ENCODE data around the gene ZNF516.

Gene ZNF516

DNA sequence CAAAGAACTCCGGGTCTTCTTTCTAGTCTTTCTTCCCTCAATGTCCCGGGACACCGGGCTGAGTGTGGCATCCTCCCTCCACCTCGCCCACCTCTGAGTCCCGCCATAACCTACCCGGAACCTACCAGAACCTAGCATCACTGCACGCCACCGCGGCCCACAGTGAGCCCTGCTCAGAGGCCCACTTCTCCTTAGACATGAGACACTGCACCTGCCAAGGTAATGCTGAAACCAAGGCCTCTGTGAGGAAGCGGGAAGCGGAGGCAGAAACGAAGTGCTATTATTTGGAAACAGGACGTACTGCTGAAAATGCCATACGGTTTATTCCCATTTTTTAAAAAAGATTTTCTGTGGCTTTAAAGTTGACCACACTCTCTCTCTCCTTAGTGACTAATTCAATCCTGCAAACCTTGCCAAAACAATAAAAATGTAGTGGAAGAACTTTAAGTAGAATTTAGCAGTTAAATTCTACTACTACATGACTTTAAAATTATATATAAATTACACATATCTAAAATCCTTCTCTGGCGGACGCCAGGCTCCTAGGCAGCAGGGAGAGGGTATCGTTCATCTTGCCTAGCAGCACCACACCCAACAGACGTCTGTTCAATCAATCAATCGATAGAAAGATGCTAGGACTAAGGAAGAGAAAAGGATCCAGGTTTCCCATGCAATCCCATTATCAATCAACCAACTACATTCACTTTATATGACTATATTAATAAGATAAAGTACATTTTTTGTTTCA is 82.0 kb downstream of the ZNF516 start:
- no peak for DNase-seq

DNA sequence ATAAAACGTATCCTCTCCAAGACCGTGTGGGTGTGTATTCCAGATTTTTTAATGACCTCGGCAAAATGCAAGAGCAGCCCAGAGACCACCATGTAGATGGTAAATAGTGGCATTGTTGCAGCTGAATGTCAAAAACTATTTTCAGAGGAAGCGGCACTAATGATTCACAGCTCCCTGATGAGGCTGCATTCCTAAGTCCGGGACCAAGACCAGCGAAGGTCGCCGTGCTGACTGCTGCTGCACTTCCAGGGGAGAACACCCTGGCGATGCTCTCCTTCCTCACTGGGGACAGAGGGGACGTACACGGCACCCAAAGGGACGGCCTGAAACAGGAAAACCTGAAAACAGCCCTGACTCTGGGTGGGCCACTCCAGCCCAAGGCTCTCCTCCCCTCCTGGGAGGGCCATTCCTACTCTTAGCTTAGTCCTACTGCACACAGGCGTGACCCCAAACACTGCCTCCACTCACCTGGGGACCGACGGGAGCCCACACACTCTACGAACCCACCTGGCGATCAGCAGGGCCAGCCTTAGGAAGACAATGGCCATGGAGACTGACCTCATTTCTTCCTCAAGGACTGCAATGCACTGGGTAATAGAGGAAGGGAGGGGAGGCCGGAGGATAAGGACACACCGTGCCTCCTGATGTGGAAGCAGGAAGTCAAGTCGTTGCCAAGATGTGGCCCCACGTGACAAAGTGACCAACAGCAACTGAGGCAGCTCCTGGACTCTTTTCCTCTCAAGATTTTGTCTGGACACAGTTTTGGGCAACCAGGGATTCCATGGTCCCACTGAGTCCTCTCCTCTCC is 82.8 kb downstream of the ZNF516 start:
- no peak for DNase-seq

DNA sequence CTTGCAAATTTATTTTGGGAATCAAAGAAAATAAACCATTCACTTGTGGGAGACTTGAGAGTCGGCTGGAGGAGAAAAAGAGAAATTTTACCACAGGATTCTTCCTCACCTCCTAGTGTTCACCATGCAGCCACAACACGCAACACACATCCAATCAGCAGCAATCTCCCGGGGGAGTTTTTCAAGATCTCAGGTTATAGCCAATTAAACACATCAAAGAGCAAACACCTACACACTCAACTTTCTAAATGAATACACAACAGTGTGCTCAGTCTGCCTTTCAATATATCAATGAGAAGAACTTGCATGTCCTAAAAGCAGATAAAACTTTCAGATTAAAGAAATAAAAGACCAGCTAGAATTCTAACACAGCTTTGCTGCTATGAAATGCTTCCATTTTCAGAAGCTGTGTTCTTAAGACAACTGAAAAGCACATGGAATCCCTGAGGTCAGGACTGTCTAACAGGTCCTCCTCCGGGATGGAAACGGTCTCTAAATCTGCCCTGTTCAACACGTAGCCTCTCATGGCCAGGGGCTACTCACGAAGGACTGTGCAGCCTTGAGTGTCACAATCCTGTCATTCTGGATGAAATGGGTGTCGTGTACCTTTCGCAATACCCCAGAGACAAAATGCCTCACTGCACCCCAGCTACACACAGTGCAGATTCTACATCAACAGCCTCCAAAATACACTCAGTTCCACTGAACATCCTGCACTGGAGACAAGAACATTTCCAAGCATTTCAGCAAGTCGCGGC is 84.2 kb downstream of the ZNF516 start:
- DNase-seq = no peak

DNA sequence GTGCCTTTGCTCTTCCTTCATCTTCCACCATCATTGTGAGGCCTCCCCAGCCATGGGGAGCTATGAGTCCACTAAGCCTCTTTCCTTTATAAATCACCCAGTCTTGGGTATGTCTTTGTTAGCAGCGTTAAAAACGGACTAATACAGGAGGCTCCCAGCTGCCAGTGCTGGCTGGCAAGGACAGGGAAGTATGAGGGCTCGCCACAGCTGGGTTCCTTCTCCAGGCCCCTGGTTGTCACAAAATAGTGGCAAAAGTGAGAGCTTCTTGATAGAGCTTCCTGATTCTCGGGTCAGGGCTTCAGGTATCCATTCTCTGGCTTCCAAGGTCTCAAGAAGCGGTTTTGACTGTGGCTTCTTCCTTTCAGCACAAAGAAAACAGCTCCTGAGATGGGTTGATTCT is 85.0 kb downstream of the ZNF516 start:
- DNase-seq = no peak

DNA sequence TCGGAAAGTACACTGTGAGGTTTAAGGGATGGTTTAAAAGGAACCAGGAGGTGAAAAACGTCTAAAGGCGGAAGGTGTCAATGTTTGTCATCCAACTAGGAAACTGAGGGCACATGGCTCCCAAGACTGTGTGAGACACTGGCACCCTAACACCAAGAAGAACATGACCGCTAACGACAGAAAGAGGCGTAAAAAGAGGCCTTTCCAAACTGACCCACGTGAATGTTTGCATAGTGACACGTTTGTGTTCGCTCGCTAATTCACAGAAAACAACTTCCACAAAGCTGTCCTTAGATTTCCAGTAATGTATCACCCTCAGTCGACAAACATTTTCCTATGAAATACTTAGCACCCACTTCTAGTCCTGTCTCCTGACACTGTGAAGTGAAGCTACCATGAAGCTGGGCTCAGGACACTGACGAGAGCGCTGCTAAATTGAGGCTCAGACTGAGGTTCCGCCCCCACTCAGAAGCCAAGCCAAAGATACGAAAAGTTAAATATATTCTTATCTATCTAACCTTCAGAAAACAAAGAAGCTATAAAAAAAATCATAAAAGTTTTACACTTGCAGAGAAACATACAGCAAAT is 86.5 kb downstream of the ZNF516 start:
- no peak for DNase-seq

DNA sequence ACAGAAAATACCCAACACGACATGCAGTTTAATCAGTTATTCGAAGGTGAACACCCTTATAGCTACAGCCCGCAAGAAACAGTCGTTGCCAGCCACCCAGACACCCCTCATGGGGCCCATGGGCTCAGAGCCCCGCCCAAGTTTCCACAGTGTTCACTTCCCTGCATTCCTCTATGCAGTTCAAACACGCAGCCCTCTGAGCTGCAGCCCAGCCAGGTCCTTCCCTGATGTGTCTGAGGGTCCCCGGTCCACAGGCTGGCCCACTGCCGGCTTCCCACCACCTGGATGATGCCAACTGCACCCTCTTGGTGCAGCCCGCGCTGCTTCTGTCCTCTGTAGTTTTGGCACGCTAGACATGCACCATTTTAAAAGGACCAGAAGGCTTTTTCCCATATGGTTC is 87.4 kb downstream of the ZNF516 start:
- DNase-seq = no peak

DNA sequence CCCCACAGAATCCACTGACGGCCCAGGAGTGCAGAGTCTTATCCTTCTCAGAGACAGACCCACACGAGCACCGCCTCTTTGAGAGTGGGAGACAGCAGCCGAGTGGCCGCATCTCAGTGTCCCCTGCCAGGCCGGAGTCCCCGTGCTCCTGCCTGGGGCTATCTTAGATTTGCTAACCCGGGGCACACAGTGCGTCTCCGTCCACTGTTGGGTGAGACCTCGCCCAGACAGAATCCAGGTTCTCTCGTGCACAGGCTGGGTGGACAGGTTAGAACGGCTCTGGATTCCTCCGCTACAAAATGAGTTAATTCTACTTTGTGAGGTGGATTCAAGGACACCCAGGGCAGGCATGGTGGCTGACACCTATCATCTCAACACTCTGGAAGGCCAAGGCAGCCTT is 88.3 kb downstream of the ZNF516 start:
- DNase-seq = no peak

DNA sequence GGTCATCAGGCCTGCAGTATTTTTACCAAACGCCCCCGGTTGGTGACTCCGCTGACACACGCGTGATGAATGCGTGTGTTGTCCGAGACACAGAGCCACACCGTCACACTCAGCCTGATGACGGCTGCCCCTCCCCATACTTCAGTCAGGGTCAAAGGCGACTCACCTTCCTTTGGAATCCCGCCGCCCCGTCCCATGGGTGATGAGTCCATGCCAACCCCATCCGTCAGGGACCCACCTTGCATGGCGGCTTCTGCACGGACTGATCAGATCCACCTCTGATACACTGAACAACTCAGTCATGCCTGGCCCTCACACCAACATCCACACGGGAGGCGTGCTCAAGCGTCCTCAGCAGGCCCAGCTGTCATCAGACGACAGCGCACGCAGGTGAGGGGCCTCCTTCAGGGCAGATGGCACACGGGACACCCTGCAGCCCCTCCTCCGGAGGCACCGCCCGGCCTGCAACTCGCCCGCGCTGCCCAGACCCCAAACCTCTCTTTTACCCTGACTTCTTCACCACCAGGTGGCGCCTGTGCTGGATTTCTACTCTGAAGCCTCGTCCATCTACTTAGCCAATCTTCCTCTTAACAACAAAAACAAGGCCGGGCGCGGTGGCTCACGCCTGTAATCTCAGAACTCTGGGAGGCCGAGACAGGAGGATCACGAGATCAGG is 89.2 kb downstream of the ZNF516 start:
- peak; percentile 8 for DNase-seq

DNA sequence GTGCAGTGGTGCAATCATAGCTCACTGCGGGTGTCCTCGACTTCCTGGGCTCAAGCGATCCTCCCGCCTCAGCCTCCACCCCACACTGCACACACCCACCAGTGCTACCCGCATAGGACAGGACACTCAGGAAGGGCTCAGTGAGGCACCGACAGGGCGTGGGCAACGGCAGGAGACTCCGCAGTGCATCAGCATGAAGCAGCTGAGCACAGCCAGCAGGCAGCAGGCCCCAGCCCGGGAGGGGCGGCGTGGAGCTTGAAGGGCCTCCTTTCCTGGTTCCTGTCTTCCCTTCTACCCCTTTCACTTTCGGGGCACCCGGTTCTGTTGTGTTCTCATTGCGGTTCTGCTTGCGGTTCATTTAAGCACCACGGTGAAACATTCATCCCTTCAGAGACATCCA is 89.8 kb downstream of the ZNF516 start:
- DNase-seq = peak; percentile 10

DNA sequence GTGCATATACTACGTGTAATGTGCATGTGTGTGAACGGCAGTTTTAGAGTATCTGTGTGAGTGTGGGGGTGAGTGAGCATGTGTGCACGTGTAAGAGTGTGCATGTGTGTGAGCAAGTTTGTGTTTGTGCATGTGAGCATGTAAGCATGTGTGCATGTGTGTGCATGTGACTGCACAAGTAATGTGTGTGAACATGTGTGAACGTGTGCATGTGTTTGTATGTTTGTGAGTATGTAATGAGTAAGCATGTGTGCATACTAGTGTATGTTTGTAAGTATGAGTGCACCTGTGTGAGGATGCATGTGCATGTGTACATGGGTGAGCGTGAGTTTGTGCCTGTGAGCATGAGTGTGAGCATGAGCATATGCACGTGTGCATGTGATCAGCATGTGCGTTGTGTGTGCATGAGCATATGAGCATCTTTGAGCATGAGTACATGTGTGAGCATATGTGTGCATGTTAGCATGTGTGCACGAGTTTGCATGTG is 90.7 kb downstream of the ZNF516 start:
- no peak for DNase-seq

DNA sequence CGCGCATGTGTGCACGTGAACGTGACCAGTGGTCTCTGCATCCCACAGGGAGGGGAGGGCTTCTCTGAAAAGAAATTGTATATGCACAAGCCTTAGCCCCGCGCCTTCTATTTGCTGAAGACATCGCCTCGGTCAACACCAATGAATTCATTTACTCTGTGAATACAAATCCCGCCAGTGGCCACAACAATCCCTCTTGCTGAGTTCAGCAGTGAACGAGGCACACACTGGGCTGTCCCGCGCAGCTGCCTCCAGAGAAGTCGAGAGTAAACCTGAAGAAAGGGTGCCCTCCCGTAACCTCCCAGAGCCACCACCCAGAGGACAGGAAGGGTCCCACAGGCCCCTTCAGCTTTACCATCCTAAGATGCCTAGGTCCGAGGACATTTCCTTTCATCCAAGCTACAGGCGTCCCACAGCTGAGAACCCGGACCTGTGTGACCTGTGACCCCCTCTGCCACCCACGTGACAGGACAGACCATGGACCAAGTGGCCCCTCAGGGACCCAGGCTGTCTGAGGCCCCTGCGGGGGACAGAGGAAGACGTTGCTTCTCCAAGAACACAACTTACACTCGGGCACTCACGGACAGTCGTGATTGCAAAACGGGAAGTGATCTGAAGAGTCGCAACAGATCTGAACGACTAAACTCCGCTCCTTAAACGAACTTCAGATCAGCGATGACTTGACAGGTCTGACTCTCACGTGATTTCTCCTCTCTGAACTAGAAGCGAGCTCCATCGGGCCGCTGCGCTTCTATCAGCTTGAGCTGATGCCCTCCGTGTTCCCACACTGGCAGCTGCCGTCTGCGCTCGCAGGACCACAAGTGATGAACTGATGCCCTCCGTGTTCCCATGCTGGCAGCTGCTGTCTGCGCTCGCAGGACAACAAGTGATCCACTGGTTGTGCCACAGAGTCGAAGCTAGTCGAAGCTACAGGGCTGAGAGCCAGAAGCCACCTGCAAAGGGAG is 92.7 kb downstream of the ZNF516 start:
- DNase-seq = no peak

DNA sequence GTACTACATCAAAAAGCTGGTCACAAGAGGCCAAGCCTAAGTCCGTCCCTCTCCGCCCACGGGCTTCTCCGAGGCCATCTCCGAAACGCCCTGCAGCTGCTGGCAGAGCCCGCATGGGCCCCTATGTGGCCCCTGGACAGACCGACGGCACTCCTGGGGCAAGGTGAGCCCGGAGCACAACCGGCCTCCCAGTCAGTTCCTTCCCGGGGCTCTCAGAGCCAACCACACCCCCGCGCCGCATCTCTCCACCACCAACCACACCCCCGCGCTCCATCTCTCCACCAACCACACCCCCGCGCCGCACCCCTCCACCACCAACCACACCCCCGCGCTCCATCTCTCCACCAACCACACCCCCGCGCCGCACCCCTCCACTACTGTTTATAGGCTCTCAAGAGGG is 93.5 kb downstream of the ZNF516 start:
- peak; percentile 72 for DNase-seq

DNA sequence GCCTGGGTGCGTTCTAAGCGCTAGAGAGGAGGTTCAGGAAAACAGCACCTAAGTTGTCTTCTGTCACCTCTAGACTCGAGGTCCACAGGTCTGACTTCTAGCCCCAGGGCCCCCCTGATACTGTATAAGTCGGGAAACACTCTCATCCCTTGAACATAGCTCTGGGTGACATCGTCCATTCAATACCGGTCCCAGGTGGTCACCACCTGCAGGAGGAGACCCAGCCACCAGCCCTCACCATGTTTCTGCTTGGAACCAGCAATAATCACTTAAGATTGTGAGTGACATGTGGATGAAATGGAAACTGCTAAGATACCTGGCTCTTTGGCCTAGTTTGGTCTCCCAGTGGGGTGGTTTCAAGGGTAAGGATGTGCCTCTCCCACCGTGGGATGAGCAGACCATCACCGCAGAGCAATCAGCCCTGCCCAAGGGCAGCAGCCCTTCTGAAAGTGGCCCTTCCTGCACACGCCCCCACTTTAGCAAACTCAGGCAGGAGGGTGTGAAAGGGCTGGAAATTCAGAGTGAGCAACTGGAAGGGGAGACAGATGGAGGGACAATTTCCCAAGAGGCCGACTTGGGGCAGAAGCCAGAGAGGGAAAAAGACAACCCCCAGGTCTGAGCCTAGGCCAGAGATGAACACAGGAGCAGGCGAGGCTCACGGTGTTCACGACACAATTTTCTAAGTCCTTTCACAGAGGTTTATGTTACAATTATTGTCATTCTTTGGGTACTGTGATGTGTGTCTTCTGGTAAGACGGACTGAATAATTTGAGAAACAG is 95.2 kb downstream of the ZNF516 start:
- DNase-seq = peak; percentile 34

DNA sequence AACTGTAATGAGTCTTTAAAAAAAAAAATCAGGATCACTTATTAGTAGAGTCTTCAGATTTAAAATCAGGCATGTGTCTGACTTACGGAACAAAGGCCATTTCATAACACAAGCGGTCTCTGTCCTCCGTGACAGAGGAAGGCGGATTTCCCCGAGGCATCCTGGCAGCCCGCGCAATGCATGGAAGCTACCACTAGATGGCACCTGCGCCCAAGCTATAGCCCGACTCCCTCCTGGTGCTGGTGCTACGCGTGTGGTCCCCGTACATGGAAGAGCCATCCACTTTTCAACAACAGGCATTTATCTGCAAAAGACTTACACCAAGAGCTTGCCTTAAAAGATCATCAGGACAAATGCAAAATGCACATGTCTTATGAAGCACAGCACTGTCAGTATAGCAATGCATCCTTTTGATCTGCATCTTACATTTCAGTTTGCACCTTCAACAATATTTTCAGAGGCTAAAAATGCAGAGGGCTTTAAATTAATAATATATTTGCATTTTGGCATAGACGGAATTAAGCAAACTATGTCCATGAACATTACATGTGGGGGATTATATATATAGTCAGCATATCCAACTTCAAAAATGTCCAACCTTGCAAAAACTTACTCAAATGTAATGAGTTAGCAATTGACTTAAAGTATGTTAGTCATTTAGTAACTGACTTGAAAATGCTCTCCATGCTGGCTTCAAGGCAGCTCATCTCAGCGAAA is 96.0 kb downstream of the ZNF516 start:
- DNase-seq = peak; percentile 80

DNA sequence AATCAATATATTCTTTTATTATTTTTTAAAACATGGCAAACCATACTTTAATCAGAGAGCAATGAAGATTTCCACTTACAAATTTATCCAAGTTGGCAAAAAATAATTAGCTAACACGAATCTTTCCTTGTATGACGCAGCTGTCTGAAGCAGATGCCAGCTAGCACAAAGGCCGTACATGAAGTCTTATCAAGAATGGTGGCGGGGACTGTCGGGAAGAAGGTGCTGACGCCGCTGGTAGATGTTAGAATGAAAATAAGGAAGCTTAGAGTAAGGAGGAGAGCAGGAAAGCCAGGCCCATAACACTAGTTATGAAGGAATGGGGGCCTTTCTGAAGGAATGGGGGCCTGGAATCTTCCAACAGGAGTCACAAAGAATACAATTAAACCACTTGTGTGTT is 96.7 kb downstream of the ZNF516 start:
- DNase-seq = peak; percentile 10

DNA sequence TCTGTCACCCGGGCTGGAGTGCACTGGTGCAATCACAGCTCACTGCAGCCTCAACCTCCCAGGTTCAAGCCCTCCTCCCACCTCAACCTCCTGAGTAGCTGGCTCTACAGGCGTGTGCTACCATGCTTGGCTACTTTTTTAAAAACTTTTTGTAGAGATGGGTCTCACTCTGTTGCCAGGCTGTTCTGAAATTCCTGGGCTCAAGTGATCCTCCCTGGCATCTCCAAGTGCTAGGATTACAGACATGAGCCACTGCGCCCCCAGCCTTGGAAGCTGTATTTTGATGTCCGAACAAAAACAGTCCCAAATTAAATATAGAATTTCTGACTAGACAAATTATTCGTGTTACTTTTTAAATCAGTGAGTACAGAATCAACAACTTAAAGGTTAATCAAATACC is 97.4 kb downstream of the ZNF516 start:
- DNase-seq = peak; percentile 13

DNA sequence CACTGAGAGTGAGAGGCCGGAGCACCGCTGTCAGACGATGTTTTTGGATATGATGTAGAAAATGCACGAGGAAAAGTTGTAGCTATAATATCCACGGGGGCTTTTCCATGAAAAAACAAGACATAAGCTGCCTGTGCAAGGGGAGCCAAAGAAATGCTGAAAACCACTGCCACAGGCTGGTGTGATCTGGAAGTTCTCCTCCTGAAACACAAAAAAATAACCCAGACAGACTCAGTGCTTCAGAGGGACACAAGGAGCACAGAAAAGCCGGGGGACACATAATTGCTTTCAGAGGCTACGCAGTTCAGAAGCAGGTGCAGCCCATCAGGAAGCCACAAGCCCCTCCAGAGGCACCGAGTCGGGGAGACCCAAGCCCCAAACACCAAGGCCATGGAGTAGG is 98.2 kb downstream of the ZNF516 start:
- peak; percentile 3 for DNase-seq

DNA sequence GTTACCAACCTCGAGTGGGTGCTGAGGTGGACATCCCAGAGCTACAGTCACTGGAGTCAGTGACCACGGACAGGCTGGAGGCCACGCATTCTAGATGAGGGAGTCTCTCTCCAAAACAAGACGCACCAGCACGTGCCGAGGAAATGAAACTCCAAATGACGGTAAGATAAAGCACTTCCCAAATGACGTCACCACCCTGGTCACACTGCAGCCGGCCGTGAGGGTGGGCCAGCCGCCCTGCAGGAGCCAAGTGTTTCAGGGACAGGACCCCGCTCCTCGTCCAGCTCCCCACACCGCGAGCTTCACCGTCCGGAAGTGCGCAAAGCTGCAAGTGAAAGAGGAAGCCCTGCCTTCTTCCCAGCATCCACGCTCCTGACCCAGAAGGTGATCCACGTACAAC is 99.4 kb downstream of the ZNF516 start:
- DNase-seq = peak; percentile 32

DNA sequence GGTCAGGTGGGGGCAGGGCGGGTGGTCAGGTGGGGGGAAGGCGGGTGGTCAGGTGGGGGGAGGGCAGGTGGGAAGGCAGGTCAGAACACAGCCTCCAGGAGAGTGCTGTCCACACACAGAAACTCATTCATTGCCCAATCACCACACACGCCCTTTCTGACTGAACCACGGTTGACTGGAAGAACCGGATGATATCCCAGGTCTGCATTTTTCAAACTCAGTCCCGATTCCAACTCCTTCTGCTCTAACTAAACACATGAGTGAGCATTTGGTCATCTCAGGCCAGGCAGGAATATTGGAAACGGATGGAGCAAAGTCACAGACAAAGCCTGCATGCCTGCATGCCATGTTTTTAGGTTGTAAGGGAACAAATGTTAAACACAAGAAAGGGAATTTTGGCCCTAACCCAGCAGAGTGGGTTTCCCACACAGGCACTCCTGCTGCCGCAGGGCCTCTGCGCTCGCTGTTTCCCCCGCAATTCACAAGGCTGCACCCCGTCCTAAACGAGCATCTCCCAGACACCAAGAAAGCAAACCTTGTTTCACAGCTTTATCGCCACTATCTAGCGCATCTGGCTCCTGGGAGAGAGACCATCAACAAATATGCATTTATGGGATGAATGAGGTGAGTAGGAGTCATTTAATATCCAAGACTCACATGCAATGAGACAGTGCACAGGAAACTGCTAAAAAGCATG is 100.1 kb downstream of the ZNF516 start:
- DNase-seq = peak; percentile 10

Data from left hindlimb (tissue), 1 donor.